VCaP (cell line): ENCODE results near the gene RAP1A.
A peak's percentile ranks its signal among the peaks of the same experiment; 100 is the strongest.
"Not testable (repeated sequence)": the region's sequence is repeated elsewhere in the genome, so short reads cannot be mapped to it uniquely, and the experiment has no call there.

Source experiments
- H3K27ac ChIP-seq: fragments of 450-650 bp; 2 replicates; pipeline ENCODE4 v1.5.1; 2017
- TF ChIP-seq, protein P1 (sequence below): fragments of 450-650 bp; conservative IDR thresholded peaks from 2 replicates; pipeline ENCODE4 v1.5.1; 2017; ENCODE audit warnings: mild to moderate bottlenecking, moderate library complexity

The RAP1A gene

GRCh38 chr1:111677604-111678003 lies 58.0 kb downstream of the RAP1A start:
- H3K27ac ChIP-seq: no peak overlapping the region
- TF ChIP-seq, protein P1, sequence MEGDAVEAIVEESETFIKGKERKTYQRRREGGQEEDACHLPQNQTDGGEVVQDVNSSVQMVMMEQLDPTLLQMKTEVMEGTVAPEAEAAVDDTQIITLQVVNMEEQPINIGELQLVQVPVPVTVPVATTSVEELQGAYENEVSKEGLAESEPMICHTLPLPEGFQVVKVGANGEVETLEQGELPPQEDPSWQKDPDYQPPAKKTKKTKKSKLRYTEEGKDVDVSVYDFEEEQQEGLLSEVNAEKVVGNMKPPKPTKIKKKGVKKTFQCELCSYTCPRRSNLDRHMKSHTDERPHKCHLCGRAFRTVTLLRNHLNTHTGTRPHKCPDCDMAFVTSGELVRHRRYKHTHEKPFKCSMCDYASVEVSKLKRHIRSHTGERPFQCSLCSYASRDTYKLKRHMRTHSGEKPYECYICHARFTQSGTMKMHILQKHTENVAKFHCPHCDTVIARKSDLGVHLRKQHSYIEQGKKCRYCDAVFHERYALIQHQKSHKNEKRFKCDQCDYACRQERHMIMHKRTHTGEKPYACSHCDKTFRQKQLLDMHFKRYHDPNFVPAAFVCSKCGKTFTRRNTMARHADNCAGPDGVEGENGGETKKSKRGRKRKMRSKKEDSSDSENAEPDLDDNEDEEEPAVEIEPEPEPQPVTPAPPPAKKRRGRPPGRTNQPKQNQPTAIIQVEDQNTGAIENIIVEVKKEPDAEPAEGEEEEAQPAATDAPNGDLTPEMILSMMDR: no peak

DNA sequence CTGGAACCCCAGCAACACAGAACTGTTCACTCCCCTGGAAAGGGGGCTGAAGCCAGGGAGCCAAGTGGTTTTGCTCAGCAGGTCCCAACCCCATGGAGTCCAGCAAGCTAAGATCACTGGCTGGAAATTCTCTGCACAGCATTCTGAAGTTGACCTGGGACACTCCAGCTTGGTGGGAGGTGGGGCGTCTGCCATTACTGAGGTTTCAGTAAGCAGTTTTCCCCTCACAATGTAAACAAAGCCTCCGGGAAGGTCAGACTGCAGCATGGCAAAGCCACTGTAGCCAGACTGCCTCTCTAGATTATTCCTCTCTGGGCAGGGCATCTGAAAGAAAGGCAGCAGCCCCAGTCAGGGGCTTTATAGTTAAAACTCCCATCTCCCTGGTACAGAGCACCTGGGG lies 60.0 kb downstream of the RAP1A start:
- TF ChIP-seq, protein P1: no peak
- no peak overlapping the region for H3K27ac ChIP-seq

DNA sequence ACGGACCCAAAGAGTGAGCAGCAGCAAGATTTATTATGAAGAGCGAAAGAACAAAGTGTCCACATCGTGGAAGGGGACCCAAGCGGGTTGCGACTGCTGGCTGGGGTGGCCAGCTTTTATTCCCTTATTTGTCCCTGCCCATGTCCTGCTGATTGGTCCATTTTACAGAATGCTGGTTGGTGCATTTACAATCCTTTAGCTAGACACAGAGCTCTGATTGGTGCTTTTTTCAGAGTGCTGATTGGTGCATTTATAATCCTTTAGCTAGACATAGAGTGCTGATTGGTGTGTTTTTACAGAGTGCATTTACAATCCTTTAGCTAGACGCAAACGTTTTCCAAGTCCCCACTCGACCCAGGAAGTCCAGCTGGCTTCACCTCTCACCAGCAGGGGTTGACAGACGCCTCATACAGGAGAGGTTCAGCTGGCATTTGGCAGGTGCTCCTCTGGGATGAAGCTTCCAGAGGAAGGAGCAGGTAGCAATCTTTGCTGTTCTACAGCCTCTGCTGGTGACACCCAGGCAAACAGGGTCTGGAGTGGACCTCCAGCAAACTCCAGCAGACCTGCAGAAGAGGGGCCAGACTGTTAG lies 60.7 kb downstream of the RAP1A start:
- not testable (repeated sequence) for H3K27ac ChIP-seq

DNA sequence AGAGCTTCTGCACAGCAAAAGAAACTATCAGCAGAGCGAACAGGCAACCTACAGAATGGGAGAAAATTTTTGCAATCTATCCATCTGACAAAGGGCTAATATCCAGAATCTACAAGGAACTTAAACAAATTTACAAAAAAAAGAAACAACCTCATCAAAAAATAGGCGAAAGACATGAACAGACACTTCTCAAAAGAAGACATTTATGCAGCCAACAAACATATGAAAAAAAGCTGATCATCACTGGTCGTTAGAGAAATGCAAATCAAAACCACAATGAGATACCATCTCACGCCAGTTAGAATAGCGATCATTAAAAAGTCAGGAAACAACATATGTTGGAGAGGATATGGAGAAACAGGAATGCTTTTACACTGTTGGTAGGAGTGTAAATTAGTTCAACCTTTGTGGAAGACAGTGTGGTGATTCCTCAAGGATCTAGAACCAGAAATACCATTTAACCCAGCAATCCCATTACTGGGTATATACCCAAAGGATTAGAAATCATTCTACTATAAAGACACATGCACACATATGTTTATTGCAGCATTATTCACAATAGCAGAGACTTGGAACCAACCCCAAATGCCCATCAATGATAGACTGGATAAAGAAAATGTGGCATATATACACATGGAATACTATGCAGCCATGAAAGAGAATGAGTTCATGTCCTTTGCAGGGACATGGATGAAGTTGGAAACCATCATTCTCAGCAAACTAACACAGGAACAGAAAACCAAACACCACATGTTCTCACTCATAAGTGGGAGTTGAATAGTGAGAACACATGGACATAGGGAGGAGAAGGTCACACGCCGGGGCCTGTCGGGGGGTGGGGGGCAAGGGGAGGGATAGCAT lies 65.9 kb downstream of the RAP1A start:
- H3K27ac ChIP-seq: not testable (repeated sequence)

- H3K27ac ChIP-seq: peak overlapping the region; percentile 44
- TF ChIP-seq, protein P1: no peak
These were observed 70.7 kb downstream of the RAP1A start for GRCh38 chr1:111690306-111690617.

DNA sequence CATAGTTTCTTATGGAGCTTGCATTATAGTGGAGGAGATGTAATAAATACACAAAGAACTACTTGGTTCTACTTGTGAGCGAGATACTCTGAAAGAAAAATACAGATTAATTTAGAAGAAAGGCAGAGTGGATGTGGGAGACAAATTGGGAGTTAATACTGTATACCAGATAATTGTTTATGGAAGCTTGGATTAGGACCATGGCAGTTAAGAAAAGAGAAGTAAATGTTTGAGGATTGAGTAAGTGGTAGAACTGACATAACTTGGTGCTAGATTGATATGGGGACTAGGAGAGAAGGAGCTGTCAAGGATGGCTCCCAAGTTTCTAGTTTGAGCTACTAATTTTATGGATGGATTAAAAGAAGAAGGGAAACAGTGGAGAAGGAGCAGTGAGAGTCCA lies 72.3 kb downstream of the RAP1A start:
- no peak overlapping the region for H3K27ac ChIP-seq
- TF ChIP-seq, protein P1: no peak

DNA sequence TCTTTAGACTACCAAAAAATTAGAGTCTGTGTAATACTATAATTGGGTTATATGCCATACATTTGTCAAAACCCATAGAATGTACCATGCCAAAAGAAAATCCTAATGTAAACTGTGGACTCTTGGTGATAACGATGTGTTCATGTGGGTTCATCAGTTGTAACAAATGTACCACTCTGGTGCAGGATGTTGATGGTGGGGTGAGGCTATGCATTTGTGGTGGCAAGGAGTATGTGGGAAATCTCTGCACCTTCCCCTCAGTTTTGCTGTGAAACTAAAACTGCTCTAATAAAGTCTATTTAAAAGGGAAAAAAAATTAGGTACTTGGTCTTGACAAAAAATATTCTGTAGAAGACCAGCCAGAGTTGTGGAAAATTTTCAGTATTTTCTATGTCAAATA lies 76.2 kb downstream of the RAP1A start:
- TF ChIP-seq, protein P1: no peak
- no peak overlapping the region for H3K27ac ChIP-seq

DNA sequence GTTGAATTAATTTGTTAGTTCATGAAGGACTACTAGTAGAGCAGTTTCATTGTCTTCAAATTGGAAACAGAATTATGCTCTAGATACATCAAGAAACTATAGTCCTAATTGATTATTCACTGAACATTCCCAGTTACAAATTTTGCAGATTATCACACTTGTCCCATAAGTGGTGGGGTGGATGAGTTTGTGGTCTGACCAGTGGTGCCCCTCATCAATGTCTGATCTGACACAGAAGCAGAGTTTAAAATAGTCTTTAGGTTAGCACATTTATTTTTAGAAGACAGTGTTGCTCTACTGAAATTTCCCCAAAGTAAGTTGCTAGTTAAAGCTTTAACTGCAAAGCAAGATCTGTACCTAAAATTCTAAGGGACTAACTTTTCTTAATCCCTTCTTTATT lies 76.7 kb downstream of the RAP1A start:
- TF ChIP-seq, protein P1: no peak
- H3K27ac ChIP-seq: no peak overlapping the region
